ENCODE measurements around the gene TBX4.

TBX4 gene

GRCh38 chr17:61452301-61453290 lies at the start of gene TBX4:
Gene TBX4 (plus strand): TSS chr17:61452422. CDS start chr17:61456491, 4,069 bp downstream.
- peak; percentile 87 for DNase-seq

GRCh38 chr17:61402978-61403800 lies 49.0 kb upstream of the TBX4 start:
- DNase-seq, result peak; percentile 74

GRCh38 chr17:61403801-61404662 lies 48.2 kb upstream of the TBX4 start:
- DNase-seq, result no peak

GRCh38 chr17:61404663-61404912 lies 47.6 kb upstream of the TBX4 start:
- DNase-seq, result no peak

- DNase-seq, result peak; percentile 78
Measured at GRCh38 chr17:61404913-61405685, 47.1 kb upstream of the TBX4 start.

- DNase-seq, result no peak
Measured at GRCh38 chr17:61405686-61406536, 46.3 kb upstream of the TBX4 start.

GRCh38 chr17:61406537-61406845 lies 45.7 kb upstream of the TBX4 start:
- DNase-seq, result no peak

GRCh38 chr17:61406971-61407911 lies 45.0 kb upstream of the TBX4 start:
- no peak for DNase-seq

DNA sequence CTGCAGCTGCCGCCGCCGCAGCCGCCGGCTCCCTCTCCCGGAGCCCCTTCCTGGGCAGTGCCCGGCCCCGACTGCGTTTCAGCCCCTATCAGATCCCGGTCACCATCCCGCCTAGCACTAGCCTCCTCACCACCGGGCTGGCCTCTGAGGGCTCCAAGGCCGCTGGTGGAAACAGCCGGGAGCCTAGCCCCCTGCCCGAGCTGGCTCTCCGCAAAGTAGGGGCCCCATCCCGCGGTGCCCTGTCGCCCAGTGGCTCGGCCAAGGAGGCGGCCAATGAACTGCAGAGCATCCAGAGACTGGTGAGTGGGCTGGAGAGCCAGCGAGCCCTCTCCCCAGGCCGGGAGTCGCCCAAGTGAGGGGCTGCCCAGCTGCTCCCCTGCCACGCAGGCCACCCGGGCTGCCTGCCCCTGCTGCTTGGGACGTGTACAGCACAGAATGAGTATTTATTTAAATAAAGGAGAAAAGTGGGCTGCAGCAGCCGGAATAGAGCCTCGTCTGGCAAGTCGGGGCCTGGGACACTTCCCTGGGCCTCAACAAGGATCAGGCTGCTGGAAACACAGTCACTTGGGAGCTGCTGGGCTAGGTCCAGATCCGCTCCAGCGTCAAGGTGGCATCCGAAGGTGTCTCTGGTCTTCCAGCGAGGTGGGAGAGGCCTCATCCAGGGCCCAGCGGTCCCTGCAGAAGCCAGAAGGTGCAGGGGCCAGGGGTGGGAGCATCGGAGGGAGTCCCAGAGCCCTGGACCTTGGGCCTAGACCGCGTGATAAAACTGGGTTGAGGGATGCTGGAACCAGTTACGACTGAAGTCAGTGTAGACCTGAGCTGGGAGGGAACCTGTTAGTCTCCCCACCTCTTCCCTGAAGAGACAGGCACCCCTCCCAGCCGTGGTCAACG lies 43.8 kb upstream of the TBX4 start:
- peak; percentile 66 for DNase-seq

- DNase-seq, result peak; percentile 69
Measured at GRCh38 chr17:61409301-61410112, 42.7 kb upstream of the TBX4 start.

- DNase-seq, result peak; percentile 96
Measured at GRCh38 chr17:61410141-61411010, 41.8 kb upstream of the TBX4 start.

GRCh38 chr17:61411011-61411260 lies 41.3 kb upstream of the TBX4 start:
- DNase-seq, result no peak

GRCh38 chr17:61411261-61412142 lies 40.7 kb upstream of the TBX4 start:
- DNase-seq, result peak; percentile 91

DNA sequence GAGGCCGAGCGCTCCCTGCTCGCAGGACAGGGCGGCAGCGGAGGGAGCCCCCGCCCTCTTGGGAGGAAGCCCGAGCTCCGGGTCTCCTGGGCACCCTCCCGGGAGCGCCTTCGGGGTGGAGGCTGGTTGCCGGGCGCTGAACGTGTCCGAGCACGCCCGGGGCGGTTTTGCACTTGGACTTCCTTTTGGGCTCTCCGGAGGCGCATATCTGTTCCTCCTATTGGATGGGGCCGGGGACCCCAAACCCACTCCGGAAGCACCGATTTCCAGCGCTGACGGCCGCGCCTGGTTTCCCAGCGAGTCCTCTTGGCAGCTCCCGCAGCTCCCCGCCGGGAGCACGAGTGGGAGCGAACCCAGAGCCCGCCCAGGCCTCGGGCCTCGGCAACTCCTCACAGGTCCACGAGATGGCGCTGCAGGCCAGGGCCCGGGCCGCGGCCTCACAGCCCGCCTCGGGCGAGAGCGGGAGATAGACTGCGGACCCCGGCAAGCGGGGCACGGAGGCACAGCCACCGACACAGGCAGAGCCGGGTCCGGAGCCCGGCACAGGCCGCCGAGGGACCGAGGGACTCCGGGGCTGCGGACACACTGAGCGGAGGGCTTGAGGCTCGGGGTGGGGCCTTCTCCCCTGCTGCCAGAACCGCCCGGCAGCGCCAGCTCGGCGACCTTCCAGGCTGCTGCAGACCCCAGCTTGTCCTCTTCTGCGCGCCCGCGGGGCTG lies 39.9 kb upstream of the TBX4 start:
- DNase-seq, result peak; percentile 91

DNA sequence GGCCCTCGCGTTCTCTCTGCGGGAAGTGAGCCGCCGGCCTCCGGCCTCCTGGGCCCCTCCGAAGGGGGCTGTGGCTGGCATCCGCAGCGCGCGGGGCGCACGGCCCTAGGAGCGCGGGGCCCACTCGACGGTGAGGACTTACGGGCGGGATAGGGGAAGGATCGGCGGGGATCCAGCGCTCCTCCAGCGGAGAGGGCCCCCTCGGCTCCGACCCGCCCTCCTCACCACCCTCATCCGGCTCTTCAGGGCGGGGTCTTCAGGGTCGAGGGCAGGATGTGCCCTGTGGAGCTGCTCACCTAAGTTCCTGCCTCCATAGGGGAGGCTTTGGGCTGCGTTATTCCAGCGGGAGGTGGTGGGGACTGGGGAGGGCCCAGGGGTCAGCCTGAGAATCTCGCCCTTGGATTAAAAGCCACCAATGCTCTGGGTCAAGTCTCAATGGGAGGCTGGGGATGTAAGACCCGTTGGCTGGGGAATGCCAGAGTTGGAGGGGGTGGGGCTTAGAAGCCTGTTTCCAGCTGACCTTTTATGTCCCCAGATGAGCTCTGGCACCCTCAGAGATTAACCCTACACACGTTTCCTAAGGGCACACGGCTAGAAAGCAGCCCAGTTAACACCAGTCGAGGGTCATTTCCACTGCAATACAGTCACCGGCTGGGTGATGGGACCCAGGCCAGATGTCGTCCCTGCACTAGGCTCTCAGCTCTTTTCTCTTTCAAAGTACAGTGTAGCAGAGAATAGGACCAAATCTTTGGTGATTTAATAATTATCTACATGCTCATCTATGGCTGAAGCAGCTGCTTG lies 39.2 kb upstream of the TBX4 start:
- DNase-seq, result no peak

All from islet precursor cell (in vitro differentiated cells).